Panc1 (cell line): ENCODE measurements around the gene CIB4. TPM values are rescaled to one million over a fixed set of nuclear protein-coding genes. Genes with fewer than 3 reads are reported as not detected.
"Not testable (repeated sequence)": the region's sequence is repeated elsewhere in the genome, so short reads cannot be mapped to it uniquely, and the experiment has no call there.

ENCODE experiments used
- ATAC-seq: fragments of 200-7000 bp; cut with Tn5 transposase; 2 replicates; pipeline ENCODE4 v1.9.1; 2020; ENCODE audit warnings: mild to moderate bottlenecking, moderate library complexity
- BruUV-seq: library from RNA; stranded (reverse); fragments of 400-500 nt; replicated peaks from 2 replicates; lab custom pipeline; 2021; lab: Mats Ljungman, UMichigan
- CTCF ChIA-PET: fragments of 300-600 bp; sonication (Branson Sonifier 250); formaldehyde crosslinking; loops from one replicate; lab custom pipeline; 2022; ENCODE audit warnings: antibody characterized with exemption; lab: Charles Lee
- POLR2A ChIA-PET: fragments of 300-600 bp; sonication (Branson Sonifier 250); formaldehyde crosslinking; loops from one replicate; lab custom pipeline; 2022; ENCODE audit warnings: antibody characterized with exemption; lab: Charles Lee
- DNase-seq: peaks from one replicate; pipeline ENCODE4 v3.0.0-alpha.2; 2010; ENCODE audit warnings: low read depth, low spot score
- H3K27ac ChIP-seq: 2 replicates; pipeline ENCODE4 v1.5.1; 2011; ENCODE audit warnings: mild to moderate bottlenecking, low read length, inconsistent platforms
- H3K27me3 ChIP-seq: fragments of 200-500 bp; sonication (Bioruptor generic); 2 replicates; pipeline ENCODE4 v1.6.0; 2014; ENCODE audit warnings: low read length, inconsistent platforms; ENCODE audit not compliant: control insufficient read depth, insufficient read depth
- H3K36me3 ChIP-seq: fragments of 200-500 bp; sonication (Bioruptor generic); 2 replicates; pipeline ENCODE4 v1.5.1; 2014; ENCODE audit warnings: inconsistent platforms, mild to moderate bottlenecking, low read length, moderate library complexity; ENCODE audit not compliant: control insufficient read depth, insufficient read depth
- H3K4me1 ChIP-seq: 2 replicates; pipeline ENCODE4 v1.5.1; 2011; ENCODE audit warnings: inconsistent platforms, mild to moderate bottlenecking, low read length, moderate library complexity; ENCODE audit not compliant: control insufficient read depth, insufficient read depth
- H3K4me3 ChIP-seq, 2 experiments: 2 replicates each; pipeline ENCODE4 v1.5.1; 2011 to 2012; ENCODE audit warnings: low read depth in 2 of 2, low read length in 2 of 2, mild to moderate bottlenecking in 2 of 2, inconsistent platforms in 1 of 2, moderate library complexity in 1 of 2
- H3K9me3 ChIP-seq: fragments of 200-500 bp; sonication (Bioruptor generic); 2 replicates; pipeline ENCODE4 v1.5.1; 2014; ENCODE audit warnings: low read depth, mild to moderate bottlenecking, inconsistent platforms, low read length, moderate library complexity; ENCODE audit not compliant: control insufficient read depth, insufficient read depth
- POLR2AphosphoS5 ChIP-seq: IDR thresholded peaks from 2 replicates; pipeline ENCODE4 v1.6.1; 2012; ENCODE audit warnings: mild to moderate bottlenecking, low read depth, low read length, moderate library complexity
- SIN3A ChIP-seq: IDR thresholded peaks from 2 replicates; pipeline ENCODE4 v1.6.1; 2012; ENCODE audit warnings: low read depth, mild to moderate bottlenecking, low read length, moderate library complexity, borderline replicate concordance; ENCODE audit not compliant: insufficient read depth
- TCF7L2 ChIP-seq: IDR thresholded peaks from 2 replicates; pipeline ENCODE4 v1.6.1; 2011; ENCODE audit warnings: mild to moderate bottlenecking, low read depth, low read length, inconsistent platforms
- in situ Hi-C: cut with HindIII; loops from 2 replicates; pipeline ENCODE4 v1.10.0; 2016; ENCODE audit warnings: low sequenced_read_pairs, low pct_unique_long_range_greater_than_20kb
- intact Hi-C: fragments of 100-400 bp; cut with micrococcal nuclease; formaldehyde crosslinking; loops from one replicate; pipeline ENCODE4 v1.10.0; 2022; ENCODE audit not compliant: unreplicated experiment
- total RNA-seq: library from RNA; stranded (reverse); gene quantifications from one replicate; pipeline ENCODE4 v1.2.1, GENCODE V29; 2021; ENCODE audit not compliant: unreplicated experiment
- TF ChIP-seq, protein P1 (sequence below), 2 experiments: IDR thresholded peaks; 2 replicates each; pipeline ENCODE4 v1.6.1; 2011 to 2012; ENCODE audit warnings: low read depth in 2 of 2, control low read depth in 1 of 2, low read length in 1 of 2, mild to moderate bottlenecking in 1 of 2, moderate library complexity in 1 of 2; ENCODE audit not compliant: insufficient read depth in 1 of 2
- TF ChIP-seq, protein P2 (sequence below): fragments of 450-650 bp; IDR thresholded peaks from 2 replicates; pipeline ENCODE4 v1.5.1; 2017; ENCODE audit warnings: mild to moderate bottlenecking

Gene CIB4
- total RNA-seq, 1 experiment from 2014 or later, result 0.33 TPM

- DNase-seq (no peak), ATAC-seq (no peak)
- Histone ChIP-seq H3K27ac (no peak overlapping the region), H3K4me1 (peaks cover 4% of the 10 kb centered on the region), H3K9me3 (no peaks in the 10 kb centered on the region), H3K36me3 (no peaks in the 10 kb centered on the region), H3K27me3 (peaks cover 18% of the 10 kb centered on the region), H3K4me3 (no peak overlapping the region)
- POLR2A ChIA-PET, result no interaction called here
- CTCF ChIA-PET, result no interaction called here
- TF ChIP-seq SIN3A, result no peak
- TF ChIP-seq TCF7L2, result no peak
- no peak for TF ChIP-seq POLR2AphosphoS5
- TF ChIP-seq, protein P1, sequence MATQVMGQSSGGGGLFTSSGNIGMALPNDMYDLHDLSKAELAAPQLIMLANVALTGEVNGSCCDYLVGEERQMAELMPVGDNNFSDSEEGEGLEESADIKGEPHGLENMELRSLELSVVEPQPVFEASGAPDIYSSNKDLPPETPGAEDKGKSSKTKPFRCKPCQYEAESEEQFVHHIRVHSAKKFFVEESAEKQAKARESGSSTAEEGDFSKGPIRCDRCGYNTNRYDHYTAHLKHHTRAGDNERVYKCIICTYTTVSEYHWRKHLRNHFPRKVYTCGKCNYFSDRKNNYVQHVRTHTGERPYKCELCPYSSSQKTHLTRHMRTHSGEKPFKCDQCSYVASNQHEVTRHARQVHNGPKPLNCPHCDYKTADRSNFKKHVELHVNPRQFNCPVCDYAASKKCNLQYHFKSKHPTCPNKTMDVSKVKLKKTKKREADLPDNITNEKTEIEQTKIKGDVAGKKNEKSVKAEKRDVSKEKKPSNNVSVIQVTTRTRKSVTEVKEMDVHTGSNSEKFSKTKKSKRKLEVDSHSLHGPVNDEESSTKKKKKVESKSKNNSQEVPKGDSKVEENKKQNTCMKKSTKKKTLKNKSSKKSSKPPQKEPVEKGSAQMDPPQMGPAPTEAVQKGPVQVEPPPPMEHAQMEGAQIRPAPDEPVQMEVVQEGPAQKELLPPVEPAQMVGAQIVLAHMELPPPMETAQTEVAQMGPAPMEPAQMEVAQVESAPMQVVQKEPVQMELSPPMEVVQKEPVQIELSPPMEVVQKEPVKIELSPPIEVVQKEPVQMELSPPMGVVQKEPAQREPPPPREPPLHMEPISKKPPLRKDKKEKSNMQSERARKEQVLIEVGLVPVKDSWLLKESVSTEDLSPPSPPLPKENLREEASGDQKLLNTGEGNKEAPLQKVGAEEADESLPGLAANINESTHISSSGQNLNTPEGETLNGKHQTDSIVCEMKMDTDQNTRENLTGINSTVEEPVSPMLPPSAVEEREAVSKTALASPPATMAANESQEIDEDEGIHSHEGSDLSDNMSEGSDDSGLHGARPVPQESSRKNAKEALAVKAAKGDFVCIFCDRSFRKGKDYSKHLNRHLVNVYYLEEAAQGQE (IDR thresholded peaks at IDR 0.05; ENCODE audit: insufficient read depth in 1 of 2, low read depth in 2 of 2, low read length in 1 of 2), result no peak
- TF ChIP-seq, protein P2, sequence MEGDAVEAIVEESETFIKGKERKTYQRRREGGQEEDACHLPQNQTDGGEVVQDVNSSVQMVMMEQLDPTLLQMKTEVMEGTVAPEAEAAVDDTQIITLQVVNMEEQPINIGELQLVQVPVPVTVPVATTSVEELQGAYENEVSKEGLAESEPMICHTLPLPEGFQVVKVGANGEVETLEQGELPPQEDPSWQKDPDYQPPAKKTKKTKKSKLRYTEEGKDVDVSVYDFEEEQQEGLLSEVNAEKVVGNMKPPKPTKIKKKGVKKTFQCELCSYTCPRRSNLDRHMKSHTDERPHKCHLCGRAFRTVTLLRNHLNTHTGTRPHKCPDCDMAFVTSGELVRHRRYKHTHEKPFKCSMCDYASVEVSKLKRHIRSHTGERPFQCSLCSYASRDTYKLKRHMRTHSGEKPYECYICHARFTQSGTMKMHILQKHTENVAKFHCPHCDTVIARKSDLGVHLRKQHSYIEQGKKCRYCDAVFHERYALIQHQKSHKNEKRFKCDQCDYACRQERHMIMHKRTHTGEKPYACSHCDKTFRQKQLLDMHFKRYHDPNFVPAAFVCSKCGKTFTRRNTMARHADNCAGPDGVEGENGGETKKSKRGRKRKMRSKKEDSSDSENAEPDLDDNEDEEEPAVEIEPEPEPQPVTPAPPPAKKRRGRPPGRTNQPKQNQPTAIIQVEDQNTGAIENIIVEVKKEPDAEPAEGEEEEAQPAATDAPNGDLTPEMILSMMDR, result no peak
- in situ Hi-C loops (no loop called here), intact Hi-C loops (no loop called here)
- no TSS peak for BruUV-seq
These were observed 73.6 kb downstream of the CIB4 start for GRCh38 chr2:26567534-26567933.

- H3K27ac ChIP-seq, ATAC-seq, H3K4me3 ChIP-seq, in situ Hi-C loops, BruUV-seq, H3K36me3 ChIP-seq, intact Hi-C loops, CTCF ChIA-PET, H3K9me3 ChIP-seq, H3K4me1 ChIP-seq, DNase-seq: not testable (repeated sequence)
- POLR2A ChIA-PET, result interaction anchor here (0.6 kb wide), 1 partner anchor 198 kb away, joined by 5 read pairs; no protein-coding TSS in a partner anchor
- peaks cover 18% of the 10 kb centered on the region for H3K27me3 ChIP-seq
These were observed 74.4 kb downstream of the CIB4 start for GRCh38 chr2:26566731-26567130.

- no TSS peak for BruUV-seq
- peaks cover 18% of the 10 kb centered on the region for H3K27me3 ChIP-seq
- DNase-seq, result no peak
- ATAC-seq, result no peak
- ChIA-PET CTCF (no interaction called here), POLR2A (interaction anchor here (0.6 kb wide), 1 partner anchor 199 kb away, joined by 5 read pairs; no protein-coding TSS in a partner anchor)
- H3K36me3 ChIP-seq, result no peaks in the 10 kb centered on the region
- in situ Hi-C loops (no loop called here), intact Hi-C loops (no loop called here)
- no peak overlapping the region for H3K4me3 ChIP-seq
- TF ChIP-seq, protein P1 (IDR thresholded peaks at IDR 0.05; ENCODE audit: insufficient read depth in 1 of 2, low read depth in 2 of 2, low read length in 1 of 2), result no peak
- TF ChIP-seq, protein P2, result no peak
- TF ChIP-seq SIN3A, result no peak
- TF ChIP-seq POLR2AphosphoS5, result no peak
- no peak for TF ChIP-seq TCF7L2
- H3K9me3 ChIP-seq, result no peaks in the 10 kb centered on the region
- H3K4me1 ChIP-seq, result peaks cover 8% of the 10 kb centered on the region
- H3K27ac ChIP-seq, result no peak overlapping the region
These were observed 75.1 kb downstream of the CIB4 start for GRCh38 chr2:26566081-26566375.
